ENCODE results near the gene SKA3.

SKA3 gene

DNA sequence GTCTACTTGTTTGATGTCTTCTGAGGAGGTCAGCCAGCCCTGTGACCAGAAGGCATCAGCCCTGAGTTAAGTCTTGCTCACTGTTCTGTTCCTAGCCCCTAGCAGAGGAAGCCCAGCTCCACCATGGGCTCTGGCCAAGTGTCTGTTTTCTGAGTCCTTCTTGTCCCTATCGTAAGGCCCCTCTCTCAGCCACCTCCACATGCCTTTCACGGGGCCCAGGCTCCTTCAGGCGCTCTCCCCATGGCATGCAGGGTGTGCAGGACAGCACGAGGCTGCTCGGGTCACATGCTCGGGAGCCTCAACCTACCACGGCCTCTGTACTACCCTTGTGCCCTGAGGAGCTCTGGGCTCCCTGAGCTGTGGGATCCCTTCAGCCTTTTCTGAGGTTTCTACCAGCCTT lies 67.2 kb downstream of the SKA3 start:
- no peak for DNase-seq

DNA sequence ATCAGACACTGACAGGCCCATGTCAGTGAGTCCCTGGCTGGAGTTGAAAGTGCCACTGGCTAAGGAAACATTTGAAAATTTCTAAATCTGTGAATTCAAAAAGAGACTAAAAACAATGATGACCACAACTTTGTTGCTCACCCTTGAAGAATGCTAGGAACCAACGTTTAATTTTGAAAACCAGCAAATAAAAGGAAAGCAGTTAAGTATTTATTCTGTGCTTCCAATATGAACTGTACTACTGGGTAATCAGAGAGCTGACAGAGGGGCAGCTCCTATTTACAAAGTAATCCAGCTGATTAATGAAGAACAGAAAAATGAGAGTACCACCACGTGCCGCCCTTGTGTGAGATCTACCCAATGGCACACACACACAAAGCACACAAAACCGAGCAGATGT lies 70.3 kb downstream of the SKA3 start:
- DNase-seq: no peak

DNA sequence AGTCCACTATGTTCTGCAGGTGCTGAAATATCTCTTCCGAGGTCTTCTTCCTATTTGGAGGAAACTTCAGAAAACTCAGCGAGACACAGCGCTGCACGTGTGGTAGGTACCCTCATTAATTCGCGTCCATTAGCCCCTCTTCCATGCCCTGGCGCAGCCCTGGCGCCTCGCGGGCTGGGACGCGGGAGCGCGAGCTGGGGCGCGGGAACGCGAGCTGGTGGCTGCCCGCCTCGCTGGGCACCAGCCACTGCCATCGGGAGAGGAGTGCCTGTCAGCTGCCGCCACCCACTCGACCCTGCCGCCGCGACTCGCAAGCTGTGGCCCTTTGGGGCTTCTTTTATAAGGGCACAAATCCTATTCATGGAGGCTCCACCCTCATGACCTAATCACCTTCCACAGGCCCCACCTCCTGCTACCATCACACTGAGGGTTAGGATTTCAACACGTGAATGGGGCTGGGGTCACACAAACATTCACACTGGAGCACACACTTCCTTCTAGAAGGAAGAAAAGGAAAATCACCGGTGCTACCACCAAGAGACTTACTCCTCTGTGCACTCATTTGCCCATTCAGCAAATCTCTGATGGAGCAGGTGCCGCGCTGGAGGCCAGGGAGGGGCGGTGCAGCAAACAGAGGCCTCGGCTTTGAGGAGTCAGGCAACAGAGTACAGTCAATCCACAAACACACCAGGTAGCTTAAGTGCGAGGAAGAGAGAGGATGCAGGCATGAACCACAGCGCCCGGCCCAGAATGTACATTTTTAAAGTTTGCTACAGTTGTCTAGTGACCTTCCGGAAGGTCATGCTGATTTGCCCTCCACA lies 71.9 kb downstream of the SKA3 start:
- DNase-seq: no peak

Data from NCI-H2029 (cell line).